Measurements from ENCODE around the gene RENBP. TPM values are rescaled to one million over a fixed set of nuclear protein-coding genes. Genes with fewer than 3 reads are reported as not detected.

The RENBP gene
- polyA plus RNA-seq, 1 of the 3 experiments (the other 2 are of a cell fraction) = 0.90 TPM

- peaks cover 19% of the 10 kb centered on the region for H3F3A ChIP-seq (replicated peaks; ENCODE audit: insufficient read depth)
- no peaks in the 10 kb centered on the region for H3K79me2 ChIP-seq (ENCODE audit: insufficient read depth)
- CTCF ChIA-PET = interaction anchor here (0.6 to 11.8 kb wide), 7 partner anchors 11 to 818 kb away, joined by 3 to 271 read pairs (median 21); partner anchors contain the start of genes ARHGAP4, HCFC1, NAA10 and PLXNB3
- H4K20me1 ChIP-seq (ENCODE audit: insufficient read depth) = peaks cover 12% of the 10 kb centered on the region; the same call in 1 of the 2 replicates
- no peak overlapping the region for H3K9ac ChIP-seq
- no peak for DNase-seq
- H3K9me2 ChIP-seq = no peaks in the 10 kb centered on the region
- H3K36me3 ChIP-seq (replicated peaks in 1 of 2; ENCODE audit: control insufficient read depth in 1 of 2, insufficient read depth in 2 of 2, low read length in 1 of 2) = peaks cover 12 to 56% of the 10 kb centered on the region in 2 experiments
- peaks cover 0 to 2% of the 10 kb centered on the region in 2 experiments; a peak in 1 of 4 replicates for H3K4me1 ChIP-seq (ENCODE audit: control insufficient read depth in 1 of 2, insufficient read depth in 2 of 2, low read depth in 1 of 2, low read length in 1 of 2)
- H3K9me3 ChIP-seq = no peaks in the 10 kb centered on the region
- H3K27ac ChIP-seq (ENCODE audit: low read depth in 2 of 2, low read length in 1 of 2) = no peak overlapping the region
- POLR2A ChIA-PET = interaction anchor here (1.3 kb wide), 1 partner anchor 21 kb away, joined by 3 read pairs; no protein-coding TSS in a partner anchor
- no peak overlapping the region for H2AFZ ChIP-seq (ENCODE audit: low read depth)
- H3K27me3 ChIP-seq (ENCODE audit: insufficient read depth) = no peaks in the 10 kb centered on the region
- no peak overlapping the region for H3K4me3 ChIP-seq (ENCODE audit: low read depth in 2 of 2, low read length in 1 of 2)
- H3K4me2 ChIP-seq = no peak overlapping the region
- WGBS (ENCODE audit: low lambda C conversion rate) = 87% methylated on average over 10 of the region's 10 CpGs
- no peak for TF ChIP-seq SIN3A (IDR thresholded peaks at IDR 0.05; ENCODE audit: borderline replicate concordance, low read depth, low read length)
- TF ChIP-seq NFIC (IDR thresholded peaks at IDR 0.05; ENCODE audit: borderline replicate concordance) = no peak
- no peak for TF ChIP-seq RXRA (IDR thresholded peaks at IDR 0.05; ENCODE audit: borderline replicate concordance, low read depth)
- no peak for TF ChIP-seq IRF3 (IDR thresholded peaks at IDR 0.05; ENCODE audit: low read depth, low read length)
- TF ChIP-seq YY1 (IDR thresholded peaks at IDR 0.05; ENCODE audit: low read depth) = no peak
- TF ChIP-seq SMC3 (IDR thresholded peaks at IDR 0.05; ENCODE audit: low read depth, low read length) = no peak
- TF ChIP-seq REST (IDR thresholded peaks at IDR 0.05; ENCODE audit: low read depth, low read length) = no peak
- no peak for TF ChIP-seq RCOR1 (IDR thresholded peaks at IDR 0.05; ENCODE audit: low read length)
- TF ChIP-seq PBX3 (IDR thresholded peaks at IDR 0.05) = no peak
- no peak for TF ChIP-seq POLR2AphosphoS5 (IDR thresholded peaks at IDR 0.05; ENCODE audit: low read depth, low read length)
- TF ChIP-seq TEAD4 (IDR thresholded peaks at IDR 0.05; ENCODE audit: borderline replicate concordance, insufficient read depth) = no peak
- no peak for TF ChIP-seq EP300 (IDR thresholded peaks at IDR 0.05; ENCODE audit: borderline replicate concordance in 1 of 2, low read depth in 1 of 2, low read length in 1 of 2)
- no peak for TF ChIP-seq NRF1 (IDR thresholded peaks at IDR 0.05; ENCODE audit: low read depth, low read length)
- no peak for TF ChIP-seq TAF1 (IDR thresholded peaks at IDR 0.05; ENCODE audit: borderline replicate concordance, low read depth, low read length)
- no peak for TF ChIP-seq FOXM1 (IDR thresholded peaks at IDR 0.05; ENCODE audit: low read depth)
- TF ChIP-seq JUND (IDR thresholded peaks at IDR 0.05) = no peak
These were observed 3.6 kb upstream of the RENBP start for GRCh38 chrX:153948002-153948466.

All from SK-N-SH (cell line).